ENCODE data around the gene KCNIP4.

The KCNIP4 gene

DNA sequence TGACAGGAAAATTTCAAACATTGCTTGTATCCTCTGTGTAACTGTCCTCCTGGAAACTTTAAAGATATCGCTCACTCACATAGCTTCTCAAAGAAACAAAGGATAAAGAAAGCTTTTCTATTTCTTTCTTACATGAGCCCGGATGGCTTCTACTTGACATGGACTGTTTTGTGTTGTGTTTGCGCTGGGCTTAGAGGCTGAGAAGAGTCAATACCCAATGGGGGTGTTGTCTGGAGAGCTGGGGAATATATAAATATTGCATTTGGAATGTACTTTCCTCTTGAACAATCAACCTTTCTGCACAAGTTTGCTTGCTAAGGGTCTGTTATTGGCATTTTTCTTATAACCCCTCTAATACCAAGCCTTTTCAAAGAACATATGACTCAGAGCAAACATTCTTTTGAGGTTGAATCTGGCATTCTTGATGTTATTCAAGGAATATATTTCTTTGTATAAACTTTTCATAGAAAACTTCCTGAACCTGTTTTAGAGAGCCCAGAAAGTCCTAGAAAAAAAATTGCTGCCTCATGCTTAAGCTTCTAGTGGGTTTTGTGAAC is 916.4 kb downstream of the KCNIP4 start:
- DNase-seq (ENCODE audit: low spot score), result no peak
- H3K27ac ChIP-seq, result no peak overlapping the region
- POLR2A ChIA-PET (ENCODE audit: low non-redundant PET), result no interaction called here
- CTCF ChIA-PET, result no interaction called here
- TF ChIP-seq CTCF (conservative IDR thresholded peaks at IDR 0.05; ENCODE audit: low read depth), result no peak

GRCh38 chr4:21018817-21019216 is 929.8 kb downstream of the KCNIP4 start:
- H3K27ac ChIP-seq, result no peak overlapping the region
- DNase-seq (ENCODE audit: low spot score), result no peak
- ChIA-PET POLR2A (ENCODE audit: low non-redundant PET) (no interaction called here), CTCF (no interaction called here)
- no peak for TF ChIP-seq CTCF (conservative IDR thresholded peaks at IDR 0.05; ENCODE audit: low read depth)

GRCh38 chr4:21013501-21013900 is 935.1 kb downstream of the KCNIP4 start:
- DNase-seq (ENCODE audit: low spot score), result no peak
- no peak for TF ChIP-seq CTCF (conservative IDR thresholded peaks at IDR 0.05; ENCODE audit: low read depth)
- ChIA-PET CTCF (interaction anchor here (0.5 kb wide), 1 partner anchor 83 kb away, joined by 3 read pairs; no protein-coding TSS in a partner anchor), POLR2A (ENCODE audit: low non-redundant PET) (no interaction called here)
- no peak overlapping the region for H3K27ac ChIP-seq

GRCh38 chr4:21012851-21013331 is 935.7 kb downstream of the KCNIP4 start:
- H3K27ac ChIP-seq, result no peak overlapping the region
- POLR2A ChIA-PET (ENCODE audit: low non-redundant PET), result no interaction called here
- DNase-seq (ENCODE audit: low spot score), result peak; percentile 5
- CTCF ChIA-PET, result no interaction called here
- TF ChIP-seq CTCF (conservative IDR thresholded peaks at IDR 0.05; ENCODE audit: low read depth), result no peak

GRCh38 chr4:21011106-21011505 is 937.5 kb downstream of the KCNIP4 start:
- ChIA-PET CTCF (no interaction called here), POLR2A (ENCODE audit: low non-redundant PET) (no interaction called here)
- H3K27ac ChIP-seq, result no peak overlapping the region
- no peak for DNase-seq (ENCODE audit: low spot score)
- no peak for TF ChIP-seq CTCF (conservative IDR thresholded peaks at IDR 0.05; ENCODE audit: low read depth)

DNA sequence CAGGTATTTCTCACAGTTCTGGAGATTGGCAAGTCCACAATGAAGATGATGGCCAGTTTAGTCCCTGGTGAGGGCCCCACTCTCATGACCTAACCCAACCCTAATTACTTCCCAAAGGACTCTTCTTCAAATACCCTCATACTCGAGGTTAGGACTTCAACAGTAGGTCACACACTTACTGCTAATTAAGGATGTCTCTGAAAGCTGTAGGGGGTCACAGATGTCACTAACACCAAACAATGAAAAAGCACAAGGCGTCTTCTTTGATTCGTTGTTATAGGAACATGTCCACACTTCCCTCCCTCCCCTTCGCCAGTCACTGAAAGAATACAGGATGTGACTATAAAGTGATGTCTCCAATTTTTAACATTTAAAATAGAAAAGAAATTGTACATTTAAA is 938.6 kb downstream of the KCNIP4 start:
- CTCF ChIA-PET, result no interaction called here
- POLR2A ChIA-PET (ENCODE audit: low non-redundant PET), result no interaction called here
- H3K27ac ChIP-seq, result no peak overlapping the region
- TF ChIP-seq CTCF (conservative IDR thresholded peaks at IDR 0.05; ENCODE audit: low read depth), result no peak
- no peak for DNase-seq (ENCODE audit: low spot score)

DNA sequence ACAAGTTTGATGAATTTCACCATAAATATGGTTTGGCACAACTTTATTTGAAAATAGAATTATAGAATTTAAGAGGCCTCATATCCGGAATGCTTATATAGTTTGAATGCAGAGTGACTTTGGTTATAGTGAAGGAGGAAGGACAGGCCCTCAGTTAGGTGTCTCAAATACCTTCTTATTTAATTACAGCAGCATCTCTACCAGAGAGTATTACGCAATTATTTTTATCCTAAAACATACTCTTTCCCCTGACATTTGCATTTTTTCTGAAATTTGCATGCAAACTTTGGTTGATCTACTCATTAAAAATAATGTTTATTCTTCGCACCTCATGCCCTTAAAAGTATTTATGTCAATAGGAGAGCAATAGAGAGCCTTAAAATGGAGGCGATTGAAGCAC is 942.9 kb downstream of the KCNIP4 start:
- no peak for TF ChIP-seq CTCF (conservative IDR thresholded peaks at IDR 0.05; ENCODE audit: low read depth)
- POLR2A ChIA-PET (ENCODE audit: low non-redundant PET), result no interaction called here
- CTCF ChIA-PET, result no interaction called here
- no peak for DNase-seq (ENCODE audit: low spot score)
- H3K27ac ChIP-seq, result no peak overlapping the region
